NCI-H748 (cell line): ENCODE results near the gene NGRN.
"Not testable (repeated sequence)": the region's sequence is repeated elsewhere in the genome, so short reads cannot be mapped to it uniquely, and the experiment has no call there.

Experiments
- DNase-seq: peaks from one replicate; lab custom pipeline; 2025; ENCODE audit not compliant: unreplicated experiment; lab: John Stamatoyannopoulos, UW

Gene NGRN

GRCh38 chr15:90278467-90278866 lies 13.0 kb downstream of the NGRN start:
- not testable (repeated sequence) for DNase-seq

GRCh38 chr15:90280743-90281142 lies 15.3 kb downstream of the NGRN start:
- not testable (repeated sequence) for DNase-seq

DNA sequence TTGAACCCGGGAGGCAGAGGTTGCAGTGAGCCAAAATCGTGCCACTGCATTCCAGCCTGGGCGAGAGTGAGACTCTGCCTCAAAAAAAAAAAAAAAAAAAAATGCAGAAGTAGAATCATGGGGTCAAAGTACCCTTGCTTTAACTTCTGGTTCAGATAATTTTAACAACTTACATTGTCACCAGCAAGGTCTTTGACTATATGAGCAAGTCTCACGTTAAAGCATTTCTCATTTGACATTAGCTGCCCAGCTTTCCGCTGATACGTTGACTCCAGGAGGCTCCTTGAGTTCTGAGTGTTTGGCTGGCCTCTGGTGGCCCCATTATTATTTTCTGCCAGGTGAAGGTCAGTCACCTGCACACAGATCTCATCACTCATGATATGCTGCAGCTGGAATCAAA lies 16.2 kb downstream of the NGRN start:
- peak; percentile 2 for DNase-seq

- peak; percentile 2 for DNase-seq
Measured at GRCh38 chr15:90286678-90287077, 21.2 kb downstream of the NGRN start.

- DNase-seq: no peak
Measured at GRCh38 chr15:90287101-90287500, 21.6 kb downstream of the NGRN start.

DNA sequence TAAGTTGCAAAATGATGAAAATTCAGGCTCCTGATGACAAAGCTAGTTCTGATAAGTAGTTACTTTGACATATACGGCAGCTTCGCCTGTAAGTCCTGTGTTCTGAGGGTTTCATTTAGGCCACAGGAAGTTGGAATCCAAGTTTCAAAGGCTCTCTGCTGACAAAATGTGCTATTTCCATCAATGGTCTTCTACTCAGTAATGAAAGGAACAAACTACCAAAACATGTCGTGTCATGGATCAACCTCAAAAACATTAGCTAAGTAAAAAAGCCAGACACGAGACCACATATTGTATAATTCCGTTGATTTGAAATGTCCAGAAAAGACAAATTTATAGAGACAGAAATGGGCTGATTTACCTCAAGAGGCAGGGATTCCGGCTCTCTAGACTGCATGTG lies 22.5 kb downstream of the NGRN start:
- DNase-seq: no peak

GRCh38 chr15:90291679-90292356 lies 26.3 kb downstream of the NGRN start:
- DNase-seq: peak; percentile 61

DNA sequence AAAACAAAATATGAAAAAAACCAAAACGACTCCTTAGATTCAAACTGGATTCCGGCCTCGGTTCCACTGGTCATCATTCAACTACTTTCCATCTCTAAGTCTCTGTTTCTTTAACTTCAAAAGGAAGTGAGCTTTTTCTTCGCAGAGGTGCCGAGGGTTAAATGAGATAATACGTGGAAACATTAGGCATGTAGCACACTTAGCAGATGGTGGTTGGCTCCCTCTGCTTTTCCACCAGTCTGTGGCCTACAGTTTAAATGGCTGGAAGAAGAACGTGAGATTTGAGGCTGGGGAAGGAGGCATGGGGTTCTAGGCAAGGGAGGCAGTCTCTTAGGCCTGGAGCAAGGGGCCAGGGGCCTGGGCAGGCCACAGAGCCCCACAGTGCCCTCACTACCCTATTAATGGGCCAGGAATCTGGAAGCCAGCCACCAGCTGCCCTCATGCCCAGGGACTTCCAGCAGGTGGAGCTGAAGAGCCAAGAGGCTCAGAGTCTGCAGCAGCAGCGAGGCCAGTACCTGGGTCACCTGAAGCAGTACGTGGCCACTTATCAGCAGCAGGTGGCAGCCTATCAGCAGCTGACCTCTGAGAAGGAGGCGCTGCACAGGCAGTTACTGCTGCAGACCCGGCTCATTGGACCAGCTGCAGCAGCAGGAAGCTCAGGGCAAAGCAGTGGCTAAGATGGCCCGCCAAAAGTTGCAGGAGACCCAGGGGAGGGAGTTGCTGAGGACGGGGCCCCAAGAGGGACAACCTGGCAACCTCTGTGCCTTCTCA lies 27.8 kb downstream of the NGRN start:
- DNase-seq: peak; percentile 88

GRCh38 chr15:90294159-90294558 lies 28.7 kb downstream of the NGRN start:
- no peak for DNase-seq

- DNase-seq: no peak
Measured at GRCh38 chr15:90294601-90295269, 29.3 kb downstream of the NGRN start.

DNA sequence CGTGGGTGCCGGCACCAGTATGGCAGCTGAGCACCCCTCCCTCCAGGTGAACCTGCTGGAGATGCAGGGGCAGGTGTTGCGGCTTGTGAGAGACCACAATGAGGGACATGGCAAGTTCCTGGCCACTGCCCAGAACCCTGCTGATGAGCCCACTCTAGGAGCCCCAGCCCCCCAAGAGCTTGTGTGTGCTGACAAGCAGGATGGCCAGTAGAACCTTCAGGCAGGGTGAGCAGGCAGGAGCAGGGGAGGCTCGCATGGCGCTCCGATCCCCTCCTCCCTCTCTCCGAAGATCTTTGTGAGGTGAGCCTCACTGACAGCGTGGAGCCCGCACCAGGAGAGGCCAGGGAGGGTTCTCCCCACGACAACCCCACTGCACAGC lies 29.8 kb downstream of the NGRN start:
- DNase-seq: no peak

GRCh38 chr15:90296316-90296884 lies 30.9 kb downstream of the NGRN start:
- not testable (repeated sequence) for DNase-seq

GRCh38 chr15:90297021-90297420 lies 31.5 kb downstream of the NGRN start:
- DNase-seq: no peak

DNA sequence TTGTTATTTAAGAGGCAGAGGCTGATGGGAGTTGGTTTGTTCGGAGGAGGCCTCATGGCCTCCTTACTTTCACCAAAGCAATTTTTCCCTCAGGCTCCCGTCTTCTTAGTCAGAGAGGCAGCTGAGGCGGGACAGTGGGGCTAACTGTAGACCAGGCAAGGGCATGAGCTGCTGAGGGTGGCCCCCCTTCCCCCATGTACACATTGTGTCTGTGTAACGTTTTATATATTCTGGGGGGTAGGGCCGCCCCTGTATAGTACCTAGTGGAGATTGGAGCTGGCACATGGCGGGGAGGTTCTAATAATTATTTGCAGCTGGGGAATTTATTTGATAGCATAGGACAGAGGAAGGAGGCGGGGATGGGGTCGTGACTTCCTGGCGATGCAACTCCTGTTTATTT lies 35.1 kb downstream of the NGRN start:
- DNase-seq: no peak

DNA sequence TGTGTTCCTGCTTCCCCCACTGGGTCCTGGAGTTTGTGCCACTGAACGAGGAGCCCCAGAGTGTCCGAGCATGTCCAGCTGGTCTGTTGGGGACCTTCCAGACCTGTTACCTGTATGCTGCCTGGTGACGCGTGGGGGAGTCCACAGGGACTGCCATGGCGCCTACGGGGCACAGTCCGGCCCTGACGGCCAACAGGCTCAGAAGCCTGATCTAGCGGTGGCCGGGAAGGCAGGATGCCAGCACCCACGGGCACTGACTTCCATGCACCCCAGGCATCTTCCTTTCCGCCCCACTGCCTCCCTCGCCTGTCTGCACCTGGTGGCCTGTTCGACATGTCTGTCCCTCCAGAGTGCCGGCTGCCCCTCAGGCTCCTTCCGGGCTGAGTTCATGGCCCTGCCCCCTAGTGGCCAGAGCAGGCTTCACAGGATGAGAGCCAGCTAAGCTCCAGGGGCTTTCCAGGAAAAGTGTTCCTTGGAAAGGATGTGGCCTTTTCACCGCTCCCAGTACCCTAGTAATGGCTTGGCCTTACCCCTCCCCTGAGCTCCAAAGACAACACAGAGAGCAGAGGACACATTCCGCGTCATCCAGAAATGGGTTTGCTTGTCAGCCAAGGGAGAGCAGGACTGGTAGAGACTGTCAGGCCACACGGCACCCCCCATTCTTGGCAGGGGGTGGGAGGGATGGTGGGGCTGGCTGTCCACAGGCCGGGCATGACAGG lies 35.7 kb downstream of the NGRN start:
- DNase-seq: peak; percentile 63

DNA sequence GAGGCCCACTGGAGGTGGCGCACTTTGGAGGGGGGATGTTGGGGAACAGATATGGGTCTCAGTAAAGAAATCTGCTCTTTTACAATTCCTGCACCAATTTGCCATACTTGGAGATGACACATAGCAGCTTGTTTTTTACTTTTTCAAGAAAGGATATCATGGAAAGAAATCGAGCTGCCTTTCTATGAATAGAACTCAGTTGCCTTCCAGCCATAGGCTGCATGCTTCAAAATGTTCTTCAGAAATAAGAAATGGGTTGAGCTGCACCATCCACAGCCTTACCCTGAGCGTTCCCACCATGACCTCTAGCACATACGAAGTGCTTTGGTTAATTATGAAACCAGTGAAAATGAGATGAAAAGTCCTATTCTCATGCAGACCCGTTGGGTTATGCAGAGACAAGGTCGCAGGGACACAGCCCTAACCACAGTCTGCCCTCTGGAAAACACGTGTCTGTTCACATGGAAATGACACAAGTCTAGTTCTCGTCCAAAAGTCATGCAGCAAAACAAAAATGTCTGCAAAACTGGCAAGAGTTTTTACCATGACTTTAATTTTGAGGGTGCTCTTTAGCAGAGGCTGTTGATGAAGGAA lies 36.3 kb downstream of the NGRN start:
- no peak for DNase-seq

DNA sequence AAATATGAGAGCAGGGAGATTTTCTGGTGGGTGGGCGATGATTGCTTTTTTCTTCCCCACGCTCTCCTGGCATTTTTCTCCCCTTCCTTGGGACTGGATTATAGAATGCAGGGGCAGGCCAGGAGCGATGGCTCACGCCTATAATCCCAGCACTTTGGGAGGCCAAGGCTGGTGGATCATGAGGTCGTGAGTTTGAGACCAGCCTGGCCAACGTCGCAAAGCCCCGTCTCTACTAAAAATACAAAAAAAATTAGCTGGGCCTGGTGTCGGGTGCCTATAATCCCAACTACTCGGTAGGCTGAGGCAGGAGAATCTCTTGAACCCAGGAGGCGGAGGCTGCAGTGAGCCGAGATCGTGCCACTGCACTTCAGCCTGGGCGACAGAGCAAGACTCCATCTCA lies 39.9 kb downstream of the NGRN start:
- not testable (repeated sequence) for DNase-seq

GRCh38 chr15:90305932-90306331 lies 40.5 kb downstream of the NGRN start:
- DNase-seq: no peak

DNA sequence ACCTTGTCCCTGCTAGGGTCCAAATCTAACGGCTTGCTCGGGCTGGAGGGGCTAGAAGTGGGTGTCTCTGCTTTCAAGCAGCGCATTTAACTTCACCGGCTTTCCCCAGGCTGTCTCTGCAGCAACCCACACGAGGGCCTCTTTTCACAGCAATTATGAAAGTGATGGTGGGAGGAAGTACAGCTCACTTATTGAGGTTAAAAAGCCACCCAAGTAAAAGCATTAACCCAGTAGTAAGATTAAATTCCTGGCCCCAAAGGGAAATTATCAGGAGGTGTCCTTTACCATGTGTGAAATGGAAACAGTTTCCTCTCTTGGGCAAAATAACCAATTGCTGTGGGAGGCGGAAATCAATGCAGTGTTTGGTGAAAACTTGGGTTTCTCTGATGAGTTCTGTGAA lies 41.1 kb downstream of the NGRN start:
- DNase-seq: no peak

GRCh38 chr15:90307661-90308060 lies 42.2 kb downstream of the NGRN start:
- DNase-seq: no peak

- DNase-seq: no peak
Measured at GRCh38 chr15:90309020-90309419, 43.5 kb downstream of the NGRN start.
